ENCODE results near the gene GSDME. TPM values are rescaled to one million over a fixed set of nuclear protein-coding genes. Genes with fewer than 3 reads are reported as not detected.

The GSDME gene
- polyA plus RNA-seq, 1 donor (not counting 4 experiments of a cell fraction or from before 2014, with no cell fraction given), result 105 TPM

DNA sequence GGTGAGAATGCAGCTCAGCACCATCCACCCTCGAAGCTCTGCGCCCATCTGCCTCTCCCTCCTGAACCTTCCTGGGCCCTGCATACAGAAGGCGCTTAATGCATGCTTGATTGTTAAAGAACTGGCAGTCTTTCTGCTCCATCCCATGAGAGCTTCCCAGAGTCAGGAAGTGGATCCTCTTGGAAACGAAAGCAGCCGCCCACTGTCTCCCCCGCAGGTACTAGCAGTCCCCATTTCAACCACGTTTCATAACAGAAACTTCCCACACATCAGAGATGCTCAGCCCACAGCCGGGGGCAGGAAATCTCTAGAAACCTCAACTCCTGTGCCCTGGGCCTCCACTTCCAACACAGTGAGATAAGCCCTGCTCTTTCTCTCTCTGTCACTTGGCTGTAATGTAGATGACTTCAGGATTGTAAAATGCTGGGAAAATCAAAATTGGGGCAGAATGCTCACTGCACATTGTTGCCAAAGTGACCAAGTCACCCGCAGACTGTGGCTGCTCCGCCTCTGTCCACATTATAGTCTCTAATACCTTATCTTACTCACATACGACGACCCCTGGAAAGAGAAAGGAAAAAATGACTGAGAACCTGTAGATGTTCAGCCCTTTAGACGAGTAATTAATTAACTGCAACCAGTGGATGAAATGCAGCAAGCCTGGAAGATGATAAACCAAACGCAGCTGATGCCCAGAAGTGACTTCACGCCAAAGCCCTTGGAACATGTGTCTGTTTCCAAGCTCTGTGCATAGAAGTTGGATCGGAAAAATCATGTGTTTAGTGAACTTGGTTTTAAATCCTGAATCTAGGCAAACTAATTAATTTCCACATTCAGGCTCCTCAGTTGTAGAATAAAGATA is 28.5 kb downstream of the GSDME start:
- no peaks in the 10 kb centered on the region for H3K9me3 ChIP-seq (ENCODE audit: control insufficient read depth, low read depth, low read length)
- dilution Hi-C loops (cut with MboI; ENCODE audit: extremely low pct_ligation_motif_present, low sequenced_read_pairs), result no loop called here
- H3K36me3 ChIP-seq (ENCODE audit: control insufficient read depth in 2 of 2, extremely low read depth in 1 of 2, insufficient read depth in 2 of 2, low read length in 2 of 2), result peaks cover 5 to 13% of the 10 kb centered on the region in 2 experiments
- H3K4me1 ChIP-seq (ENCODE audit: control insufficient read depth, extremely low read depth, insufficient read depth, low read length), result peaks cover 12% of the 10 kb centered on the region
- TF ChIP-seq, protein P1, sequence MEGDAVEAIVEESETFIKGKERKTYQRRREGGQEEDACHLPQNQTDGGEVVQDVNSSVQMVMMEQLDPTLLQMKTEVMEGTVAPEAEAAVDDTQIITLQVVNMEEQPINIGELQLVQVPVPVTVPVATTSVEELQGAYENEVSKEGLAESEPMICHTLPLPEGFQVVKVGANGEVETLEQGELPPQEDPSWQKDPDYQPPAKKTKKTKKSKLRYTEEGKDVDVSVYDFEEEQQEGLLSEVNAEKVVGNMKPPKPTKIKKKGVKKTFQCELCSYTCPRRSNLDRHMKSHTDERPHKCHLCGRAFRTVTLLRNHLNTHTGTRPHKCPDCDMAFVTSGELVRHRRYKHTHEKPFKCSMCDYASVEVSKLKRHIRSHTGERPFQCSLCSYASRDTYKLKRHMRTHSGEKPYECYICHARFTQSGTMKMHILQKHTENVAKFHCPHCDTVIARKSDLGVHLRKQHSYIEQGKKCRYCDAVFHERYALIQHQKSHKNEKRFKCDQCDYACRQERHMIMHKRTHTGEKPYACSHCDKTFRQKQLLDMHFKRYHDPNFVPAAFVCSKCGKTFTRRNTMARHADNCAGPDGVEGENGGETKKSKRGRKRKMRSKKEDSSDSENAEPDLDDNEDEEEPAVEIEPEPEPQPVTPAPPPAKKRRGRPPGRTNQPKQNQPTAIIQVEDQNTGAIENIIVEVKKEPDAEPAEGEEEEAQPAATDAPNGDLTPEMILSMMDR (optimal IDR thresholded peaks at IDR 0.05 in 1 of 3, IDR thresholded peaks at IDR 0.05 in 1 of 3, conservative IDR thresholded peaks at IDR 0.05 in 1 of 3; ENCODE audit: extremely low read depth in 1 of 3, insufficient read depth in 2 of 3, low read length in 3 of 3), result no peak
- no peak for TF ChIP-seq EZH2 (IDR thresholded peaks at IDR 0.05; ENCODE audit: low read length)
- peaks cover under 1% of the 10 kb centered on the region for H3K9me1 ChIP-seq (ENCODE audit: control insufficient read depth, extremely low read depth, insufficient read depth, low read length)
- H3K79me2 ChIP-seq (ENCODE audit: control insufficient read depth, insufficient read depth, low read length), result peaks cover 43% of the 10 kb centered on the region
- no peak overlapping the region for H3K27ac ChIP-seq (ENCODE audit: control insufficient read depth, insufficient read depth, low read length)
- H3K27me3 ChIP-seq (ENCODE audit: control insufficient read depth, extremely low read depth, insufficient read depth, low read length), result no peaks in the 10 kb centered on the region
- H3K9ac ChIP-seq (ENCODE audit: control insufficient read depth, extremely low read depth, insufficient read depth, low read length), result no peak overlapping the region
- no peak for DNase-seq (ENCODE audit: low read depth, low spot score)
- no peak for FAIRE-seq
- no peak overlapping the region for H3K4me2 ChIP-seq (ENCODE audit: control insufficient read depth, extremely low read depth, insufficient read depth, low read depth, low read length)
- no peak overlapping the region for H3K4me3 ChIP-seq (ENCODE audit: control insufficient read depth in 2 of 3, extremely low read depth in 1 of 3, insufficient read depth in 2 of 3, low read depth in 1 of 3, low read length in 3 of 3)
- H2AFZ ChIP-seq (ENCODE audit: control insufficient read depth, low read length), result no peak overlapping the region
- H4K20me1 ChIP-seq (ENCODE audit: control insufficient read depth, extremely low read depth, insufficient read depth, low read length), result no peaks in the 10 kb centered on the region

GRCh38 chr7:24728121-24728500 is 29.2 kb downstream of the GSDME start:
- TF ChIP-seq, protein P1 (optimal IDR thresholded peaks at IDR 0.05 in 1 of 3, IDR thresholded peaks at IDR 0.05 in 1 of 3, conservative IDR thresholded peaks at IDR 0.05 in 1 of 3; ENCODE audit: extremely low read depth in 1 of 3, insufficient read depth in 2 of 3, low read length in 3 of 3), result no peak
- TF ChIP-seq EZH2 (IDR thresholded peaks at IDR 0.05; ENCODE audit: low read length), result no peak
- H3K9me1 ChIP-seq (ENCODE audit: control insufficient read depth, extremely low read depth, insufficient read depth, low read length), result no peaks in the 10 kb centered on the region
- no peaks in the 10 kb centered on the region for H3K9me3 ChIP-seq (ENCODE audit: control insufficient read depth, low read depth, low read length)
- H3K4me2 ChIP-seq (ENCODE audit: control insufficient read depth, extremely low read depth, insufficient read depth, low read depth, low read length), result no peak overlapping the region
- H3K4me1 ChIP-seq (ENCODE audit: control insufficient read depth, extremely low read depth, insufficient read depth, low read length), result peaks cover 6% of the 10 kb centered on the region
- H3K27ac ChIP-seq (ENCODE audit: control insufficient read depth, insufficient read depth, low read length), result no peak overlapping the region
- no peaks in the 10 kb centered on the region for H3K27me3 ChIP-seq (ENCODE audit: control insufficient read depth, extremely low read depth, insufficient read depth, low read length)
- FAIRE-seq (no peak), DNase-seq (ENCODE audit: low read depth, low spot score) (no peak)
- H3K79me2 ChIP-seq (ENCODE audit: control insufficient read depth, insufficient read depth, low read length), result peaks cover 40% of the 10 kb centered on the region
- H4K20me1 ChIP-seq (ENCODE audit: control insufficient read depth, extremely low read depth, insufficient read depth, low read length), result no peaks in the 10 kb centered on the region
- H3K4me3 ChIP-seq (ENCODE audit: control insufficient read depth in 2 of 3, extremely low read depth in 1 of 3, insufficient read depth in 2 of 3, low read depth in 1 of 3, low read length in 3 of 3), result no peak overlapping the region
- no peak overlapping the region for H2AFZ ChIP-seq (ENCODE audit: control insufficient read depth, low read length)
- no peak overlapping the region for H3K9ac ChIP-seq (ENCODE audit: control insufficient read depth, extremely low read depth, insufficient read depth, low read length)
- dilution Hi-C loops (cut with MboI; ENCODE audit: extremely low pct_ligation_motif_present, low sequenced_read_pairs), result no loop called here
- H3K36me3 ChIP-seq (ENCODE audit: control insufficient read depth in 2 of 2, extremely low read depth in 1 of 2, insufficient read depth in 2 of 2, low read length in 2 of 2), result peaks cover 5 to 13% of the 10 kb centered on the region in 2 experiments

All from keratinocyte (primary cell).